GF-D8 (cell line): ENCODE measurements around the gene STRN3.
"Not testable (repeated sequence)": the region's sequence is repeated elsewhere in the genome, so short reads cannot be mapped to it uniquely, and the experiment has no call there.

Experiments
- DNase-seq: peaks from one replicate; lab custom pipeline; 2025; lab: John Stamatoyannopoulos, UW

Gene STRN3

DNA sequence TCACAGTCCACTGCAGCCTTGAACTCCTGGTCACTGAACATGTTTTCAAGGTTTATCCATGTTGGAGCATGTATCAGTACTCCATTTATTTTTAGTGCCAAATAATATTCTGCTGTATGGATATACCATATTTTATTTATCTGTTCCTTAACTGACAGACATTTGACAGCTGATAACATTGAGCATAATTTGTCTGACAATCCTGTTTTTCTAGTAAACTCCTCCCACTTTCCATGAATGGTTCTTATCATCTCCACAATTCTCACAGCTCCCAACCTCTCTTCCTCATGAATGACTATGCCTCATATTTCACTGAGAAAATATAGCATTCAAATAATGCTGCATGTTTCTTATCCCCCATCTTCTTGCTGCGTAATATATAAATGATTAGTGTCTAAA lies 118.5 kb downstream of the STRN3 start:
- DNase-seq = no peak

- no peak for DNase-seq
These were observed 119.2 kb downstream of the STRN3 start for GRCh38 chr14:30906752-30907658.

- DNase-seq = no peak
These were observed 122.7 kb downstream of the STRN3 start for GRCh38 chr14:30903285-30904124.

GRCh38 chr14:30897121-30897520 lies 129.1 kb downstream of the STRN3 start:
- not testable (repeated sequence) for DNase-seq

DNA sequence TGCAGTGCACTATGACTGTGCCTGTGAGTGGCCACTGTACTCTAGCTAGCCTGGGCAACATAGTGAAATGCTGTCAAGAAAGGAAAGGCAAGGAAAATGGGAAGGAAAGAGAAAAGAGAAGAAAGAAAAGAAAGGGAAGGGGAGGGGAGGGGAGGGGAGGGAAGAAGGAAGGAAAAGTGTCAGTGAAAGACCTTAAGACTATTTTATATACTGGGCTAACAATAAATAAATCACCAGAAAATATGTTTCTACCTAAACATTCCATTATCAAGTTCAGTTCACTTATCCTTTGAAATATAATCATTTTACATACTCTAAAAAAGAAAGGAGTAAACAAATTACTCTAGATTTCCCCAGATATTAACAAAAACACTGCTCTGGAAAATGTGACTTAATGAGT lies 129.7 kb downstream of the STRN3 start:
- DNase-seq = no peak

- DNase-seq = no peak
These were observed 131.2 kb downstream of the STRN3 start for GRCh38 chr14:30894923-30895515.

DNA sequence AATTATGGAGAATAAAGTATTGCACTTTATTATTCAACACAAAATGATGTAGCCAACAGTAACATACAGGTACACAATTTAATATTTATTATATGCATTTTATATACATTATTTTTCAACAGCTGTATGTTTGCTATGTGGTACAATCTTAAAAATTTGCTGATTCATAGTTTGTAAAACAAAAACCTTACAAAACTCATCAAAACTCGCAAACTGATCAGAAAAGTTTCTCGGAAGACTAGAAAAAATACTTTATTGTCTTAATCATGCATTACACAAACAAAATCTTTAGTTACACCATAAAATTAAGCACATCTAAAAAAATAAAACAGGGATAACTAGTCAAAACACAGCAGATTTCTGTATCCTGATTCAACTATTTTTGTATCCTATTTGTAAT lies 132.4 kb downstream of the STRN3 start:
- no peak for DNase-seq

- DNase-seq = no peak
These were observed 137.0 kb downstream of the STRN3 start for GRCh38 chr14:30889244-30889594.

GRCh38 chr14:30888480-30889243 lies 137.5 kb downstream of the STRN3 start:
- DNase-seq = no peak

DNA sequence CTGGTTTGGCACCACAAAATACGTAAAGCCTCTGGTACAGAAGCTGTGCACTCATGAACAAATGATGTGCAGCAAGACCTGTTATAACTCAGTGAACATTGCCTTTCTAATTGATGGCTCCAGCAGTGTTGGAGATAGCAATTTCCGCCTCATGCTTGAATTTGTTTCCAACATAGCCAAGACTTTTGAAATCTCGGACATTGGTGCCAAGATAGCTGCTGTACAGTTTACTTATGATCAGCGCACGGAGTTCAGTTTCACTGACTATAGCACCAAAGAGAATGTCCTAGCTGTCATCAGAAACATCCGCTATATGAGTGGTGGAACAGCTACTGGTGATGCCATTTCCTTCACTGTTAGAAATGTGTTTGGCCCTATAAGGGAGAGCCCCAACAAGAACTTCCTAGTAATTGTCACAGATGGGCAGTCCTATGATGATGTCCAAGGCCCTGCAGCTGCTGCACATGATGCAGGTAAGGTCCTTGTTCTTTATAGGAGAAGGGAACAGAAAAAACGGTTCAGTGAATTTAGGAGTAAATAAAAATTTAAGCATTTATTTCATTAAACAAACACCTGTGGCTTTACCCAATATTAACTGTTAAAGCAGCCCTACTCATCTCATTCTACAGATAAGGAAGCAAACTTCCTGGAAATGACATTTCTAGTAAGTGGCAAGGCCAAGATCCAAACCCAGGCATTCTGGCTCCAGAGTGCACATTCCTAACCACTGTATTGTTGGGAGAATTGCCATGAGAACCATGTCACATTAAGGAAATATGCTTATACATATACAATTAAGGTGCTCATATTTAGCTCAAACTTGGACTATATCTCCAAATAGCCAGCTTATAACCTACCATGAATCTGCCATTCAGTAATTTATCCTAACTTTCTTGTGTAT lies 140.1 kb downstream of the STRN3 start:
- DNase-seq = no peak

- no peak for DNase-seq
These were observed 141.3 kb downstream of the STRN3 start for GRCh38 chr14:30884901-30885300.

DNA sequence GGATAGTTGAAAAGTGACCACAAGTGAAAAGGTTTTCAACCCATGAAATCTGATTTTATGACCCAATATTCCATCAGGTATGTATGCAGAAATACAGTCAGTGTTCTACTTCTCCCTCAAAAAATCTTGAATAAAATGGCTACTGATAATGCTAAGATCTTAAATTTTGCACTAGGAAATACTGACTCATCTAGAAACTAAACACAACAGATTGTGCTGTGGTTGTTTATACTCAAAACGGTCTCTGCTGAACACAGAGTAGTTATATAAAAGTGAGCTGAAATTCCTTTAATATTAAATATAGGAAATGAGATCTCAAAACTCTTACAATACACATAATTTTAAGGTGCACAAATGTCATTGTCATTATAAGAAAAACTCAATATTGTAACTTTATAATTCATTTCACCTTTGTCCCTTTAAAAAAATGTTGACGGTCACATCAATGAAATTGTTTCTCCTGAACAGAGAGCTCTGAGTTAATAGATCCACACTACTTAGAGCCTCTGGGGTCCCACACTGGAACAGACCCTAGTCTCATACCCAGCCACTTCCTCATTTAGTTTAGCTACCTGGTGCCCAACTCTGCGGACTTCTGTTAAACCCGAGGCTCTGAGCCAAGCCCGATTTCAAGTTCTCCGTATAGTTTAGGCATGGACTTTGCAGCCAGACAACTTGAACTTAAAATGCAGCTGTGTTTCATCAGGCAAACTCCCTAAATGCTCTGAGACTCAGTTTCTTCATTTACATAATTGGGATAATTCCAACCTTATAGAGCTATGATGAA lies 142.5 kb downstream of the STRN3 start:
- no peak for DNase-seq

GRCh38 chr14:30882431-30882830 lies 143.7 kb downstream of the STRN3 start:
- no peak for DNase-seq

GRCh38 chr14:30876692-30877091 lies 149.5 kb downstream of the STRN3 start:
- DNase-seq = no peak

- DNase-seq = no peak
These were observed 150.5 kb downstream of the STRN3 start for GRCh38 chr14:30875788-30876053.

DNA sequence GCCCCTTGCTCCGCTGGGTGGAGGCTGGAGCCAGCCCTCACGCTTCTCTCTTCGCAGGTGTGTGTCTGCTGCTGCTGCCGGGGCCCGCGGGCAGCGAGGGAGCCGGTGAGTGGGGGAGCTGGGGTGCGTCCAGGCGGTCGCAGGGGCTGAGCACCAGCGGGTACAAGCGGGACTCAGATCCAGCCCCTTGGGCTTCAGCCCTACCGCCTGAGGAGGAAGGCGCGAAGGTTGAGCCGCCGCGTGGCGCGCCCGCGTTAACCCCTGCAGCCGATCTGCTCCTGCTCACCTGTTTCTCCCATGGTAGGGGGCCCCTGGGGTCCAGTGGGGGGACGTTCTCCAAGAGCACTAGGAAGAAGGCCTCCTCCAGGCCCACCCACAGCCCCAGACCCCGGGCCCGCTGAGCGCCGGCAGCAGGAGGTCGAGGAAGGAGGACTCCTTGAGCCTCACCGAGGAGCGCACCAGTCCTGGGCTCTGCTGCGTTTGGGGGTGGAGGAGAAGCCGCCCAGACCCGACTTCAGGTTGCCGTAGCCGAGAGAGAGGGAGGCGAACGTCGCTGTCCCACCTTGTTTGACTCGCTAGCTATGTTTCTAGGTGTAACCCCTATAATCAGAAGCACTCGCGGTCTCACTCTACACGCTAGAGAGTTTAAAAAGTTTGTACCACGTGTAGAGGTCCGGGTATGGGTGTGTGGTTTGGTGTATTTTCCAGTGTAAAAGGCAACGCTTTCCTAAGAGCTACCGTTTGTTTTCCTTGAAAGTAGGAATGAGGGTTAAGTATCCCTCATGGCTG lies 151.0 kb downstream of the STRN3 start:
- no peak for DNase-seq

GRCh38 chr14:30874120-30874998 lies 151.8 kb downstream of the STRN3 start, which contains the start of gene COCH:
TSS of gene COCH (plus strand) at chr14:30874559. CDS start at chr14:30874939, 380 bp downstream.
- DNase-seq = peak; percentile 65
